Measurements from ENCODE around the gene IRGC. TPM values are rescaled to one million over a fixed set of nuclear protein-coding genes. Genes with fewer than 3 reads are reported as not detected.

IRGC gene
- total and polyA plus RNA-seq, 2 of the 13 experiments (the other 11 are each of a cell fraction or from before 2014, with no cell fraction given): not detected

DNA sequence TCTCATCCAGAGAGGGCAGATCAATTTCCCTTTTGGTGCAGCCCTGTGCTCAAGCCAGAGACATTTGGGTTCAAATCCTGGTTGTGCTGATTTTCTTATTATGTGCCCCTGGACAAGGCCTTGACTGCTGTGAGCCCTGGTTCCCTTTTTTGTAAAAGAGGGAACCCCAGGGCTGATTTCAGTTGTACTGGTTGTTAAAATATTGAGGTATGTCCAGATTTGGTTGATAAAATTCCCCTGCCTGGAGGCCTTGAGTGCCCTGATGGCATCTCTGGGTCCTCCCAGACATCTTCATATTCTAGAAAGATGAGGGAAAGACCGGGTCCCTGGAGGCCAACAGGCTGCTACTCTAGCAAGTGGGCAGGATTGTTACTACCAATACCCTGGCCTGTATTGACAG lies 31.6 kb upstream of the IRGC start:
- no peak overlapping the region for H3K9ac ChIP-seq (ENCODE audit: insufficient read depth, low read depth, low read length)
- no peak for FAIRE-seq
- H3K79me2 ChIP-seq (ENCODE audit: insufficient read depth, low read length): no peaks in the 10 kb centered on the region
- POLR2A ChIA-PET: no interaction called here
- WGBS (ENCODE audit: low lambda C conversion rate): 0% methylated on average over 1 of the region's 1 CpG
- no peak overlapping the region for H3K27ac ChIP-seq (ENCODE audit: extremely low read length, insufficient read depth, low read length)
- CTCF ChIA-PET (ENCODE audit: low intra/inter-chr PET ratio, low total read pairs): no interaction called here
- H4K20me1 ChIP-seq (ENCODE audit: insufficient read depth, low read length): no peaks in the 10 kb centered on the region
- no TSS peak for BruUV-seq (replicated peaks)
- no peak for ATAC-seq
- H3K27me3 ChIP-seq (ENCODE audit: control insufficient read depth in 1 of 2, insufficient read depth in 2 of 2, low read length in 2 of 2): no peaks in the 10 kb centered on the region; a peak in 2 of 5 replicates
- in situ Hi-C loops (cut with HindIII; ENCODE audit: extremely low pct_ligation_motif_present, low pct_unique_long_range_greater_than_20kb) (no loop called here), intact Hi-C loops (cut with micrococcal nuclease; ENCODE audit: unreplicated experiment) (no loop called here)
- no peak overlapping the region for H3K4me2 ChIP-seq (ENCODE audit: low read depth, low read length)
- no peaks in the 10 kb centered on the region for H3K4me1 ChIP-seq (ENCODE audit: insufficient read depth, low read length)
- TF ChIP-seq REL (CRISPR knock-in tag; conservative IDR thresholded peaks at IDR 0.05) (no peak), ZNF552 (CRISPR knock-in tag; IDR thresholded peaks at IDR 0.05; ENCODE audit: borderline replicate concordance) (no peak), ZBTB8A (CRISPR knock-in tag; IDR thresholded peaks at IDR 0.05; ENCODE audit: borderline replicate concordance, low read depth) (no peak), HMG20B (CRISPR knock-in tag; conservative IDR thresholded peaks at IDR 0.05) (no peak), FOXC1 (CRISPR knock-in tag; IDR thresholded peaks at IDR 0.05; ENCODE audit: borderline replicate concordance) (no peak), MIER3 (CRISPR knock-in tag; IDR thresholded peaks at IDR 0.05; ENCODE audit: borderline replicate concordance) (no peak), ZFX (CRISPR knock-in tag; IDR thresholded peaks at IDR 0.05; ENCODE audit: low read depth) (no peak), NKX3-1 (CRISPR knock-in tag; IDR thresholded peaks at IDR 0.05) (no peak), ZNF431 (CRISPR knock-in tag; IDR thresholded peaks at IDR 0.05; ENCODE audit: borderline replicate concordance, low read depth) (no peak), JUN (CRISPR knock-in tag; IDR thresholded peaks at IDR 0.05) (no peak), ZNF780A (CRISPR knock-in tag; IDR thresholded peaks at IDR 0.05) (no peak), EHMT2 (IDR thresholded peaks at IDR 0.05; ENCODE audit: borderline replicate concordance, low read depth, low read length) (no peak), ZNF879 (CRISPR knock-in tag; IDR thresholded peaks at IDR 0.05) (no peak), CREB1 (IDR thresholded peaks at IDR 0.05) (no peak), CREB1 (CRISPR knock-in tag; IDR thresholded peaks at IDR 0.05) (no peak), RFX5 (IDR thresholded peaks at IDR 0.05; ENCODE audit: low read depth, low read length) (no peak)
- TF ChIP-seq, protein P1, sequence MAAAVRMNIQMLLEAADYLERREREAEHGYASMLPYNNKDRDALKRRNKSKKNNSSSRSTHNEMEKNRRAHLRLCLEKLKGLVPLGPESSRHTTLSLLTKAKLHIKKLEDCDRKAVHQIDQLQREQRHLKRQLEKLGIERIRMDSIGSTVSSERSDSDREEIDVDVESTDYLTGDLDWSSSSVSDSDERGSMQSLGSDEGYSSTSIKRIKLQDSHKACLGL (CRISPR knock-in tag; IDR thresholded peaks at IDR 0.05): no peak
- TF ChIP-seq, protein P2, sequence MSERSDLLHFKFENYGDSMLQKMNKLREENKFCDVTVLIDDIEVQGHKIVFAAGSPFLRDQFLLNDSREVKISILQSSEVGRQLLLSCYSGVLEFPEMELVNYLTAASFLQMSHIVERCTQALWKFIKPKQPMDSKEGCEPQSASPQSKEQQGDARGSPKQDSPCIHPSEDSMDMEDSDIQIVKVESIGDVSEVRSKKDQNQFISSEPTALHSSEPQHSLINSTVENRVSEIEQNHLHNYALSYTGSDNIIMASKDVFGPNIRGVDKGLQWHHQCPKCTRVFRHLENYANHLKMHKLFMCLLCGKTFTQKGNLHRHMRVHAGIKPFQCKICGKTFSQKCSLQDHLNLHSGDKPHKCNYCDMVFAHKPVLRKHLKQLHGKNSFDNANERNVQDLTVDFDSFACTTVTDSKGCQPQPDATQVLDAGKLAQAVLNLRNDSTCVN (CRISPR knock-in tag; IDR thresholded peaks at IDR 0.05; ENCODE audit: borderline replicate concordance): no peak
- TF ChIP-seq, protein P3, sequence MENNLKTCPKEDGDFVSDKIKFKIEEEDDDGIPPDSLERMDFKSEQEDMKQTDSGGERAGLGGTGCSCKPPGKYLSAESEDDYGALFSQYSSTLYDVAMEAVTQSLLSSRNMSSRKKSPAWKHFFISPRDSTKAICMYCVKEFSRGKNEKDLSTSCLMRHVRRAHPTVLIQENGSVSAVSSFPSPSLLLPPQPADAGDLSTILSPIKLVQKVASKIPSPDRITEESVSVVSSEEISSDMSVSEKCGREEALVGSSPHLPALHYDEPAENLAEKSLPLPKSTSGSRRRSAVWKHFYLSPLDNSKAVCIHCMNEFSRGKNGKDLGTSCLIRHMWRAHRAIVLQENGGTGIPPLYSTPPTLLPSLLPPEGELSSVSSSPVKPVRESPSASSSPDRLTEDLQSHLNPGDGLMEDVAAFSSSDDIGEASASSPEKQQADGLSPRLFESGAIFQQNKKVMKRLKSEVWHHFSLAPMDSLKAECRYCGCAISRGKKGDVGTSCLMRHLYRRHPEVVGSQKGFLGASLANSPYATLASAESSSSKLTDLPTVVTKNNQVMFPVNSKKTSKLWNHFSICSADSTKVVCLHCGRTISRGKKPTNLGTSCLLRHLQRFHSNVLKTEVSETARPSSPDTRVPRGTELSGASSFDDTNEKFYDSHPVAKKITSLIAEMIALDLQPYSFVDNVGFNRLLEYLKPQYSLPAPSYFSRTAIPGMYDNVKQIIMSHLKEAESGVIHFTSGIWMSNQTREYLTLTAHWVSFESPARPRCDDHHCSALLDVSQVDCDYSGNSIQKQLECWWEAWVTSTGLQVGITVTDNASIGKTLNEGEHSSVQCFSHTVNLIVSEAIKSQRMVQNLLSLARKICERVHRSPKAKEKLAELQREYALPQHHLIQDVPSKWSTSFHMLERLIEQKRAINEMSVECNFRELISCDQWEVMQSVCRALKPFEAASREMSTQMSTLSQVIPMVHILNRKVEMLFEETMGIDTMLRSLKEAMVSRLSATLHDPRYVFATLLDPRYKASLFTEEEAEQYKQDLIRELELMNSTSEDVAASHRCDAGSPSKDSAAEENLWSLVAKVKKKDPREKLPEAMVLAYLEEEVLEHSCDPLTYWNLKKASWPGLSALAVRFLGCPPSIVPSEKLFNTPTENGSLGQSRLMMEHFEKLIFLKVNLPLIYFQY (CRISPR knock-in tag; IDR thresholded peaks at IDR 0.05; ENCODE audit: borderline replicate concordance): no peak
- H2AFZ ChIP-seq (ENCODE audit: low read length): no peak overlapping the region
- H3K36me3 ChIP-seq (replicated peaks in 1 of 2; ENCODE audit: control insufficient read depth in 1 of 2, insufficient read depth in 2 of 2, low read length in 2 of 2): no peaks in the 10 kb centered on the region
- H3K9me3 ChIP-seq (ENCODE audit: low read length): no peaks in the 10 kb centered on the region
- no peak overlapping the region for H3K4me3 ChIP-seq (replicated peaks in 1 of 3; ENCODE audit: insufficient read depth in 1 of 3, low read depth in 2 of 3, low read length in 3 of 3)
- no peak for DNase-seq (ENCODE audit: low spot score)

Measured in HepG2 (cell line).